ENCODE data around the gene ATXN7L2. TPM values are rescaled to one million over a fixed set of nuclear protein-coding genes. Genes with fewer than 3 reads are reported as not detected.

The ATXN7L2 gene
- total RNA-seq, 1 experiment from 2014 or later, result 7.3 TPM

- Mint-ChIP-seq H3K27ac (ENCODE audit: low read depth, unreplicated experiment) (no peak overlapping the region), H3K4me3 (ENCODE audit: unreplicated experiment) (no peak overlapping the region), H3K9me3 (ENCODE audit: unreplicated experiment) (no peaks in the 10 kb centered on the region), H3K27me3 (ENCODE audit: insufficient read depth, unreplicated experiment) (no peaks in the 10 kb centered on the region), H3K36me3 (ENCODE audit: insufficient read depth, unreplicated experiment) (no peaks in the 10 kb centered on the region), H3K4me1 (ENCODE audit: insufficient read depth, unreplicated experiment) (no peaks in the 10 kb centered on the region)
- ChIA-PET CTCF (interaction anchor here (0.5 to 26.1 kb wide), 56 partner anchors 9 to 591 kb away, joined by 3 to 1071 read pairs (median 4); partner anchors contain the start of genes AMIGO1, ATXN7L2, CLCC1 and CYB561D1), POLR2A (interaction anchor here (1.1 to 5.7 kb wide), 6 partner anchors 15 to 453 kb away, joined by 3 to 38 read pairs (median 8); partner anchors contain the start of genes AHCYL1, CYB561D1, GNAI3 and PSMA5)
- no peak for DNase-seq (ENCODE audit: unreplicated experiment)
- intact Hi-C loops (cut with micrococcal nuclease), result loop anchor here (1.0 to 10.0 kb wide), 6 partner anchors 38 to 337 kb away; partner anchors contain the start of genes CYB561D1 and PSMA5
- TF ChIP-seq, protein P1, sequence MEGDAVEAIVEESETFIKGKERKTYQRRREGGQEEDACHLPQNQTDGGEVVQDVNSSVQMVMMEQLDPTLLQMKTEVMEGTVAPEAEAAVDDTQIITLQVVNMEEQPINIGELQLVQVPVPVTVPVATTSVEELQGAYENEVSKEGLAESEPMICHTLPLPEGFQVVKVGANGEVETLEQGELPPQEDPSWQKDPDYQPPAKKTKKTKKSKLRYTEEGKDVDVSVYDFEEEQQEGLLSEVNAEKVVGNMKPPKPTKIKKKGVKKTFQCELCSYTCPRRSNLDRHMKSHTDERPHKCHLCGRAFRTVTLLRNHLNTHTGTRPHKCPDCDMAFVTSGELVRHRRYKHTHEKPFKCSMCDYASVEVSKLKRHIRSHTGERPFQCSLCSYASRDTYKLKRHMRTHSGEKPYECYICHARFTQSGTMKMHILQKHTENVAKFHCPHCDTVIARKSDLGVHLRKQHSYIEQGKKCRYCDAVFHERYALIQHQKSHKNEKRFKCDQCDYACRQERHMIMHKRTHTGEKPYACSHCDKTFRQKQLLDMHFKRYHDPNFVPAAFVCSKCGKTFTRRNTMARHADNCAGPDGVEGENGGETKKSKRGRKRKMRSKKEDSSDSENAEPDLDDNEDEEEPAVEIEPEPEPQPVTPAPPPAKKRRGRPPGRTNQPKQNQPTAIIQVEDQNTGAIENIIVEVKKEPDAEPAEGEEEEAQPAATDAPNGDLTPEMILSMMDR (IDR thresholded peaks at IDR 0.05; ENCODE audit: unreplicated experiment), result no peak
- BruUV-seq (replicated peaks), result no TSS peak
Measured at GRCh38 chr1:109531826-109532364, 48.2 kb downstream of the ATXN7L2 start.

DNA sequence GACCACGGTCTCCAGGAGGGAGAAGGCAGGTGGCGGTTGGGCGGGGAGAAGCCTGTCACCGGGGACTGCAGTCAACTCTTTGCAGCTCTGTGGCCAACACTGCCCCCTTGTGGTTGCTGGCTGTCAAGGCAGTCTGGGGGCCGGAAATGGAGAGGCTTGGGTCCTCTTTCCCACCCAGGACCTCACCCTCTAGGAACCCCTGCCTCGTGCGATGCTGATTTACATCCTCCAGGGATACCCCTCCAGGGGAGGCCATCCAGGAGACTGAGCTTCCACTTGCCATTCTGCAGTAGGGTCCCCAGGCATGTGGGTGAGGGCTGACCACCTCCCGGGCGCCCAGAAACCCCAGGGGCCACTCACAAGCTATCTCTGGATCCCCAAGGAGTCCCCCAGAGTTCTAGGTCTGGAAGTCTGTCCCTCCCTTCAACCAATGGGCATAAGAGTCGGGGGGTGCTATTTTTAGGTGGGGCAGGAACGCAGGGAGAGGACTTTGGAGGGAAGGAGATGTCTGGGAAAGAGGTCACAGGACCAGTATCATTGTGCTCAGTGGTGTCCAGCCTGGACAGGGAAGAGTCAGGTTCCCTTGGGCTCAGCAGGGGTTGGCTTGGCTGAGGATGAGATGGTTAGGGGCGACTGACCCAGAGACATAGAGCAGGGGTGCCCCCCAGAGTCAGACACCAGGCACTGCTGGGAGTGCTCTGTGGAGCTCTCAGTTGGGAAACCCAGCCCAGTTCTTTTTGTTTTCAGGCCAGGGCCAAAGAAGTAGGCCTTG is 48.8 kb downstream of the ATXN7L2 start:
- no peaks in the 10 kb centered on the region for H3K27me3 Mint-ChIP-seq (ENCODE audit: insufficient read depth, unreplicated experiment)
- no peaks in the 10 kb centered on the region for H3K4me1 Mint-ChIP-seq (ENCODE audit: insufficient read depth, unreplicated experiment)
- H3K9me3 Mint-ChIP-seq (ENCODE audit: unreplicated experiment), result no peaks in the 10 kb centered on the region
- no peak overlapping the region for H3K27ac Mint-ChIP-seq (ENCODE audit: low read depth, unreplicated experiment)
- BruUV-seq (replicated peaks), result no TSS peak
- DNase-seq (ENCODE audit: unreplicated experiment), result peak; percentile 78
- ChIA-PET POLR2A (interaction anchor here (0.6 to 5.7 kb wide), 7 partner anchors 14 to 452 kb away, joined by 3 to 38 read pairs (median 5); partner anchors contain the start of genes AHCYL1, CYB561D1, GNAI3 and PSMA5), CTCF (interaction anchor here (0.5 to 26.1 kb wide), 64 partner anchors 9 to 592 kb away, joined by 3 to 1071 read pairs (median 4); partner anchors contain the start of genes AMIGO1, ATXN7L2, CLCC1 and CYB561D1)
- TF ChIP-seq, protein P1 (IDR thresholded peaks at IDR 0.05; ENCODE audit: unreplicated experiment), result peak; percentile 81
- intact Hi-C loops (cut with micrococcal nuclease), result loop anchor here (1.0 to 10.0 kb wide), 6 partner anchors 38 to 338 kb away; partner anchors contain the start of genes CYB561D1 and PSMA5
- H3K36me3 Mint-ChIP-seq (ENCODE audit: insufficient read depth, unreplicated experiment), result no peaks in the 10 kb centered on the region
- H3K4me3 Mint-ChIP-seq (ENCODE audit: unreplicated experiment), result no peak overlapping the region

DNA sequence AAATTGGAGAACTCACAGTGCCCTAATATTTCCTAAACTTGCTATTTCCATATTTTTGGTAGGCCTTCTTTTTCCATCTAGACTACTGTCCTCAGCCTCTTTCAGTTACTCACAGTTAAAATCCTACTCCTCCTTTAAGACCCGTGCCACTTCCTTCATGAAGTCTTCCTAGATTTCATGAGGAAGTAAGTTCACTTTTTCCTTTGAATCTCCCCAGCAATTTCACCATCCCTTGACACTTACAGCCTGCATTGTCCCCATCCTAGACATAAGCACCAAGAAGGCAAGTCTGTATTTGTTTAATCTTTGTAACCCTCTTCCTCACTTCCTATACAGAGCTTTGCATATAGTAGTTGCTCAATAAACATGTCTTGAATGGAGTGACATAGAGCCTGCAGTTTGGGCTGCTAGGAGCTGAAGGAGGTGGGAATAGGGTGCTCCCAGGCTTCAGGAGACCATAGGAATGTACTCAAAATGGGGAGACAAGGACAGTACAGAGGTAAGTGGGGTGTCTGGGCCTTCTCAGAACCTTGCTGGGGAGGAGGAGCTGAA is 50.7 kb downstream of the ATXN7L2 start:
- ChIA-PET POLR2A (no interaction called here), CTCF (interaction anchor here (0.6 to 26.1 kb wide), 10 partner anchors 7 to 478 kb away, joined by 3 to 1071 read pairs (median 4); partner anchors contain the start of genes AMIGO1, ATXN7L2 and CYB561D1)
- TF ChIP-seq, protein P1 (IDR thresholded peaks at IDR 0.05; ENCODE audit: unreplicated experiment), result no peak
- H3K4me3 Mint-ChIP-seq (ENCODE audit: unreplicated experiment), result no peak overlapping the region
- BruUV-seq (replicated peaks), result no TSS peak
- no peak overlapping the region for H3K27ac Mint-ChIP-seq (ENCODE audit: low read depth, unreplicated experiment)
- H3K36me3 Mint-ChIP-seq (ENCODE audit: insufficient read depth, unreplicated experiment), result no peaks in the 10 kb centered on the region
- intact Hi-C loops (cut with micrococcal nuclease), result loop anchor here (5.0 to 10.0 kb wide), 2 partner anchors 257 to 340 kb away; no protein-coding TSS in a partner anchor
- H3K9me3 Mint-ChIP-seq (ENCODE audit: unreplicated experiment), result no peaks in the 10 kb centered on the region
- no peak for DNase-seq (ENCODE audit: unreplicated experiment)
- H3K27me3 Mint-ChIP-seq (ENCODE audit: insufficient read depth, unreplicated experiment), result no peaks in the 10 kb centered on the region
- no peaks in the 10 kb centered on the region for H3K4me1 Mint-ChIP-seq (ENCODE audit: insufficient read depth, unreplicated experiment)

Data from MCF 10A (cell line).